Activated CD4-positive, CD25-positive, alpha-beta regulatory T cell (primary cell): ENCODE measurements around the gene OR10T2.
"Not testable (repeated sequence)": the region's sequence is repeated elsewhere in the genome, so short reads cannot be mapped to it uniquely, and the experiment has no call there.

Experiments used
- DNase-seq, 4 experiments: peaks; one replicate each; lab custom pipeline; 2025; lab: John Stamatoyannopoulos, UW

Gene OR10T2

GRCh38 chr1:158398818-158399514 is at the start of gene OR10T2:
OR10T2 (minus strand) TSS chr1:158399466; CDS start chr1:158399466, 0 bp downstream.
- DNase-seq, result no peak

- DNase-seq, result no peak
Observed at GRCh38 chr1:158445376-158445775, 46.1 kb upstream of the OR10T2 start.

- no peak for DNase-seq
Observed at GRCh38 chr1:158434741-158435140, 35.5 kb upstream of the OR10T2 start.

GRCh38 chr1:158430163-158430562 is 30.9 kb upstream of the OR10T2 start:
- DNase-seq, result not testable (repeated sequence)

GRCh38 chr1:158426137-158426536 is 26.9 kb upstream of the OR10T2 start, which contains the start of gene OR10K2:
OR10K2 (minus strand) TSS chr1:158426237; CDS start chr1:158420866, 5,371 bp downstream.
- no peak for DNase-seq

- DNase-seq, result no peak
Observed at GRCh38 chr1:158425027-158425426, 25.8 kb upstream of the OR10T2 start.

GRCh38 chr1:158422212-158422611 is 22.9 kb upstream of the OR10T2 start:
- no peak for DNase-seq

GRCh38 chr1:158417586-158417985 is 18.3 kb upstream of the OR10T2 start:
- no peak for DNase-seq

- DNase-seq, result no peak
Observed at GRCh38 chr1:158414651-158415345, 15.5 kb upstream of the OR10T2 start.

- DNase-seq, result no peak
Observed at GRCh38 chr1:158407092-158407491, 7.8 kb upstream of the OR10T2 start.

- DNase-seq, result no peak
Observed at GRCh38 chr1:158400871-158401270, 1.6 kb upstream of the OR10T2 start.

- no peak for DNase-seq
Observed at GRCh38 chr1:158396646-158397045, 2.6 kb downstream of the OR10T2 start.

- DNase-seq, result no peak
Observed at GRCh38 chr1:158393476-158393875, 5.8 kb downstream of the OR10T2 start.

- DNase-seq, result no peak
Observed at GRCh38 chr1:158391099-158391498, 8.2 kb downstream of the OR10T2 start.

GRCh38 chr1:158390331-158390730 is 8.9 kb downstream of the OR10T2 start:
- no peak for DNase-seq

GRCh38 chr1:158374860-158375259 is 24.4 kb downstream of the OR10T2 start:
- no peak for DNase-seq

- not testable (repeated sequence) for DNase-seq
Observed at GRCh38 chr1:158374101-158374500, 25.2 kb downstream of the OR10T2 start.

GRCh38 chr1:158371188-158371953 is 27.9 kb downstream of the OR10T2 start:
- no peak for DNase-seq

- no peak for DNase-seq
Observed at GRCh38 chr1:158366783-158367182, 32.5 kb downstream of the OR10T2 start.

GRCh38 chr1:158362941-158363340 is 36.3 kb downstream of the OR10T2 start:
- DNase-seq, result no peak

GRCh38 chr1:158362482-158362881 is 36.8 kb downstream of the OR10T2 start:
- no peak for DNase-seq

- no peak for DNase-seq
Observed at GRCh38 chr1:158357441-158357840, 41.8 kb downstream of the OR10T2 start.

- DNase-seq, result no peak
Observed at GRCh38 chr1:158356616-158357015, 42.6 kb downstream of the OR10T2 start.
